ENCODE results near the gene SHISA6.

Gene SHISA6

GRCh38 chr17:11404431-11405276 is 163.6 kb downstream of the SHISA6 start:
- POLR2A ChIA-PET = no interaction called here
- CTCF ChIA-PET = interaction anchor here (1.6 kb wide), 1 partner anchor 13 kb away, joined by 5 read pairs; no protein-coding TSS in a partner anchor
- TF ChIP-seq, protein P1, sequence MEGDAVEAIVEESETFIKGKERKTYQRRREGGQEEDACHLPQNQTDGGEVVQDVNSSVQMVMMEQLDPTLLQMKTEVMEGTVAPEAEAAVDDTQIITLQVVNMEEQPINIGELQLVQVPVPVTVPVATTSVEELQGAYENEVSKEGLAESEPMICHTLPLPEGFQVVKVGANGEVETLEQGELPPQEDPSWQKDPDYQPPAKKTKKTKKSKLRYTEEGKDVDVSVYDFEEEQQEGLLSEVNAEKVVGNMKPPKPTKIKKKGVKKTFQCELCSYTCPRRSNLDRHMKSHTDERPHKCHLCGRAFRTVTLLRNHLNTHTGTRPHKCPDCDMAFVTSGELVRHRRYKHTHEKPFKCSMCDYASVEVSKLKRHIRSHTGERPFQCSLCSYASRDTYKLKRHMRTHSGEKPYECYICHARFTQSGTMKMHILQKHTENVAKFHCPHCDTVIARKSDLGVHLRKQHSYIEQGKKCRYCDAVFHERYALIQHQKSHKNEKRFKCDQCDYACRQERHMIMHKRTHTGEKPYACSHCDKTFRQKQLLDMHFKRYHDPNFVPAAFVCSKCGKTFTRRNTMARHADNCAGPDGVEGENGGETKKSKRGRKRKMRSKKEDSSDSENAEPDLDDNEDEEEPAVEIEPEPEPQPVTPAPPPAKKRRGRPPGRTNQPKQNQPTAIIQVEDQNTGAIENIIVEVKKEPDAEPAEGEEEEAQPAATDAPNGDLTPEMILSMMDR (IDR thresholded peaks at IDR 0.05; ENCODE audit: control extremely low read depth, extremely low read depth, low read depth, missing control alignments) = no peak
- no peak for DNase-seq (ENCODE audit: extremely low spot score)

- CTCF ChIA-PET = no interaction called here
- POLR2A ChIA-PET = no interaction called here
- TF ChIP-seq, protein P1 (IDR thresholded peaks at IDR 0.05; ENCODE audit: control extremely low read depth, extremely low read depth, low read depth, missing control alignments) = no peak
- DNase-seq (ENCODE audit: extremely low spot score) = no peak
These were observed 165.7 kb downstream of the SHISA6 start for GRCh38 chr17:11406716-11407115.

DNA sequence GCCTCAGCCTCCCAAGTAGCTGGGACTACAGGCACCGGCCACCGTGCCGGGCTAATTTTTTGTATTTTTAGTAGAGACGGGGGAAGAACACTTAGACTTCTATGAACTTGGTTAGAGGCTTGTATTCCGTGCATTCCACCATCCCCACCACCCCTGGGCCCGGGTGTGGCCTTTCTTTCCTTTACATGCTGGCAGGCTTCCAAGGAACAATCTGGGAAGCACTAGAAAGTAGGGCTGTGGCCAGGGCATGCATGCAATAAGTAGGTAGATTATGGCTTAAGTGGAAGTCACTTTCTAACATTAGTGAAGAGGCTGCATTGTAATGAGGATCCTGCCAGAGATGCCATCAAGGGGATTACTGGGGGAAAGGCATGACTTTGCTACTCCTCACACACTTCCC is 171.6 kb downstream of the SHISA6 start:
- DNase-seq (ENCODE audit: extremely low spot score) = no peak
- ChIA-PET POLR2A (no interaction called here), CTCF (no interaction called here)
- TF ChIP-seq, protein P1 (IDR thresholded peaks at IDR 0.05; ENCODE audit: control extremely low read depth, extremely low read depth, low read depth, missing control alignments) = no peak

- no peak for DNase-seq (ENCODE audit: extremely low spot score)
- TF ChIP-seq, protein P1 (IDR thresholded peaks at IDR 0.05; ENCODE audit: control extremely low read depth, extremely low read depth, low read depth, missing control alignments) = no peak
- ChIA-PET CTCF (no interaction called here), POLR2A (no interaction called here)
These were observed 177.3 kb downstream of the SHISA6 start for GRCh38 chr17:11418342-11418741.

GRCh38 chr17:11430751-11431150 is 189.7 kb downstream of the SHISA6 start:
- TF ChIP-seq, protein P1 (IDR thresholded peaks at IDR 0.05; ENCODE audit: control extremely low read depth, extremely low read depth, low read depth, missing control alignments) = no peak
- no peak for DNase-seq (ENCODE audit: extremely low spot score)
- POLR2A ChIA-PET = no interaction called here
- CTCF ChIA-PET = no interaction called here

- CTCF ChIA-PET = no interaction called here
- no peak for DNase-seq (ENCODE audit: extremely low spot score)
- POLR2A ChIA-PET = no interaction called here
- TF ChIP-seq, protein P1 (IDR thresholded peaks at IDR 0.05; ENCODE audit: control extremely low read depth, extremely low read depth, low read depth, missing control alignments) = no peak
These were observed 197.7 kb downstream of the SHISA6 start for GRCh38 chr17:11438673-11439072.

Measured in GM10248 (cell line).